NK-92 treated with Interleukin-12 subunit alpha and Interleukin-12 subunit beta, amount 100 ng/mL, for 24 hours (cell line): Measurements from ENCODE around the gene ATF7.

ENCODE experiments used
- DNase-seq: peaks from one replicate; lab custom pipeline; 2025; lab: John Stamatoyannopoulos, UW

ATF7 gene

GRCh38 chr12:53500776-53501614, 125.2 kb downstream of the ATF7 start, which contains the start of gene TARBP2:
TSS of gene TARBP2 (plus strand) at chr12:53501283. CDS start at chr12:53501409, 126 bp downstream.
- DNase-seq, result peak; percentile 92

- no peak for DNase-seq
Observed at GRCh38 chr12:53500142-53500775, 125.9 kb downstream of the ATF7 start.

- DNase-seq, result peak; percentile 57
Observed at GRCh38 chr12:53499266-53500141, 126.7 kb downstream of the ATF7 start, which contains the start of gene MAP3K12. TSS of gene MAP3K12 (minus strand) at chr12:53499458. CDS start at chr12:53487391, 12,067 bp downstream.

- DNase-seq, result no peak
Observed at GRCh38 chr12:53498235-53498630, 127.9 kb downstream of the ATF7 start.

- no peak for DNase-seq
Observed at GRCh38 chr12:53497461-53497860, 128.7 kb downstream of the ATF7 start.

GRCh38 chr12:53496752-53497032, 129.5 kb downstream of the ATF7 start:
- DNase-seq, result no peak

GRCh38 chr12:53495903-53496751, 130.1 kb downstream of the ATF7 start:
- no peak for DNase-seq

- DNase-seq, result no peak
Observed at GRCh38 chr12:53493610-53494391, 132.4 kb downstream of the ATF7 start.

GRCh38 chr12:53492830-53493609, 133.2 kb downstream of the ATF7 start:
- peak; percentile 29 for DNase-seq

GRCh38 chr12:53492188-53492587, 134.0 kb downstream of the ATF7 start:
- no peak for DNase-seq

GRCh38 chr12:53489242-53489864, 136.8 kb downstream of the ATF7 start:
- DNase-seq, result no peak

GRCh38 chr12:53486736-53487487, 139.3 kb downstream of the ATF7 start:
- no peak for DNase-seq

GRCh38 chr12:53485955-53486735, 140.0 kb downstream of the ATF7 start:
- DNase-seq, result no peak

- no peak for DNase-seq
Observed at GRCh38 chr12:53484686-53485575, 141.3 kb downstream of the ATF7 start.

GRCh38 chr12:53483979-53484377, 142.2 kb downstream of the ATF7 start:
- no peak for DNase-seq

GRCh38 chr12:53483225-53483978, 142.8 kb downstream of the ATF7 start:
- DNase-seq, result no peak
